Fibroblast of skin of right biceps (primary cell): ENCODE data around the gene SOX4.
"Not testable (repeated sequence)": the region's sequence is repeated elsewhere in the genome, so short reads cannot be mapped to it uniquely, and the experiment has no call there.

ENCODE experiments used
- DNase-seq: peaks from one replicate; pipeline ENCODE4 v3.0.0-alpha.2; 2013

Gene SOX4

GRCh38 chr6:21593412-21593926 lies at the start of gene SOX4:
TSS of gene SOX4 (plus strand) at chr6:21593751. CDS start at chr6:21594535, 784 bp downstream.
- peak; percentile 98 for DNase-seq

DNA sequence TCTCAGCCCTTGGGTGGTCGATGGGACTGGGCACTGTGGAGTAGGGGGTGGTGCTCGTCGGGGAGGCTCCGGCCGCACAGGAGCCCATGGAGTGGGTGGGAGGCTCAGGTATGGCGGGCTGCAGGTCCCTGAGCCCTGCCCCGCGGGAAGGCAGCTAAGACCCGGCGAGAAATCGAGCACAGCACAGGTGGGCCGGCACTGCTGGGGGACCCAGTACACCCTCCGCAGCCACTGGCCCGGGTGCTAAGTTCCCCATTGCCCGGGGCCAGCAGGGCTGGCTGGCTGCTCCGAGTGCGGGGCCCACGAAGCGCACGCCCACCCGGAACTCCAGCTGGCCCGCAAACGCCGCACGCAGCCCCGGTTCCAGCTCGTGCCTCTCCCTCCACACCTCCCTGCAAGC lies 41.3 kb upstream of the SOX4 start:
- DNase-seq = not testable (repeated sequence)

DNA sequence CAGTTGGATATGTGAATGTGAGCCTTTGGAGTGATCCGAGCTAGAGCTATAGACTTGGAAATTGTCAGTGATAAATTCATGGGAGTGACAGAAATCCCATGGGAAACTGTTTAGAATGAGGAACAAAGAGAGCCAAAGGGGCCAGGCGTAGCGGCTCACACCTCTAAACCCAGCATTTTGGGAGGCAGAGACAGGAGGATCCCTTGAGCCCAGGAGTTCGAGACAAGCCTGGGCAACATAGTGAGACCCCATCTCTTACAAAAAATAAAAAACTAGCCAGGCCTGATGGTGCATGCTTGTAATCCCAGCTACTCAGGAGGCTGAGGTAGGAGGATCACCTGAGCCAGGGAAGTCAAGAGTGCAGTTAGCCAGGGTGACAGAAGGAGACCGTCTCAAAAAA lies 39.3 kb upstream of the SOX4 start:
- no peak for DNase-seq

DNA sequence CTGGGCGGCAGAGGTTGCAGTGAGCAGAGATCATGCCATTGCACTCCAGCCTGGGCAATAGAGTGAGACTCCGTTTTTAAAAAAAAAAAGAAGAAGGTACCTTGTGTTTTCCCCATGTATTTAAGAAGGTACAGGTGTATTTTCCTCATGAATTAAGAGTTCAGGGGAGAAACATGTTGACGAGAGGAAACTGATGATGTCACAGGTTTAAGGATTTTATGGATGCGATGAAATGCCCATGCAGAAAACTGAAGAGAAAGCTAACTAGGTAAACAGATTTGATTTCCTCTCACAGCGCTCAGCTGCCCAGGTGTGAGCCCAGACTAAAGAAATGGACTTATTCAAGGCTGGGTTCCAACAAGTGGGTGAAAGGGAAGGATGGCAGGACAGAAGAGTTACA lies 38.4 kb upstream of the SOX4 start:
- DNase-seq = no peak

- no peak for DNase-seq
These were observed 37.0 kb upstream of the SOX4 start for GRCh38 chr6:21556511-21556910.

- DNase-seq = no peak
These were observed 36.4 kb upstream of the SOX4 start for GRCh38 chr6:21556968-21557721.

DNA sequence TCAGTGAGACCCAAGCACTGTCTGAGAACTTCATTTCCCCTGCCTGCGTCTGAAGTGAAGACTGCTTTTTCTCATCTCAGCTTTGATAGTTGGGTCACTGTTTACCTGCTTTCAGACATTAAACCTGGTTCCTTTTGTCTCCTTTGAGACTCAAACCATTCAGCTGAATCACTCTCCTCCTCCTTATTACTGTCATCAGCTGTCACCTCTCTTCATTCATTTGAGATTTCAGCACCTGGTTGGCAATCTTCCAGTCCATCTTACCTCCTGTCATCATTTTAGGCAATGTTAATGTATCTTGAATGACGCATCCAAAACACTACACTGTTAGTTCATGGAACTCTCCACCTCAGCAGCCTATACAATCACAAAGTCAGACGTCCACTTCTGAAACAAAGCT lies 34.3 kb upstream of the SOX4 start:
- DNase-seq = no peak

GRCh38 chr6:21560249-21560648 lies 33.3 kb upstream of the SOX4 start:
- no peak for DNase-seq

DNA sequence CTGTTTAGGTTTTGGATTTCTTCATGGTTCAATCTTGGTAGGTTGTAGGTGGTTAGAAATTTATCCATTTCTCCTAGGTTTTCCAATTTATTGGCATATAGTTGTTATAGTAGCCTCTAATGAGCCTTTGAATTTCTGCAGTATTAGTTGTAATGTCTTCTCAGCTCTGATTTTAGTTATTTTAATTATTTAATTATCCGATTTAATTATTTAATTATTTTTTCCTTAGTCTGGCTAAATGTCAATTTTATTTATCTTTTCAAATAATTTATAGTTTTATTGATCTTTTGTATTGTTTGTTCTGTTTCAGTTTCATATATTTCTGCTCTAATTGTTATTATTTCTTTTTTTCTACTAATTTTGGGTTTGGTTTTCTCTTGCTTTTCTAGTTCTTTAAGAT lies 28.1 kb upstream of the SOX4 start:
- DNase-seq = no peak

- no peak for DNase-seq
These were observed 15.0 kb upstream of the SOX4 start for GRCh38 chr6:21578523-21578922.

- peak; percentile 21 for DNase-seq
These were observed 10.9 kb upstream of the SOX4 start for GRCh38 chr6:21582651-21583050.

- no peak for DNase-seq
These were observed 7.3 kb upstream of the SOX4 start for GRCh38 chr6:21586300-21586699.

DNA sequence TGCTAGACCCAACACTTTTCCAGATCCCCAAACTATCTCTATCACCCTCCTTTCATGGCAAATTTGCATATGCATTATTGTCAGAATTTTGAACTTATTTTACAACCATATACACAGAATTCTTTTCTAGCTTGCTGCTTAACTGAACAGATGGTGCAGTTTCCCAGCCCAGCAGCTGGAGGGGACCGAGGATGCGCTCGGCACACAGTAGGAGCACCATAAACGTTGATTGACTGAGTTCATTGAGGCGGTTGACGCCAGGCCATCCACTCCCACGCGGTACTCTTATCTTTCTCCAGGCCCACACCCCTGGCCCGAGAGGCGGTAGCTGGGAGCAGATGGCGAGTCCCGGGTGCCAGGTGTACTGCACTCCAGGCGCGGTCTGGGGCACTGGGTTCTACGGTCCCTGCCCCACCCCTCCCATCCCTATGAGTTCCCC lies 6.8 kb upstream of the SOX4 start:
- DNase-seq = no peak

- peak; percentile 63 for DNase-seq
These were observed 6.2 kb upstream of the SOX4 start for GRCh38 chr6:21587179-21587960.

- DNase-seq = peak; percentile 49
These were observed 5.5 kb upstream of the SOX4 start for GRCh38 chr6:21587961-21588480.

DNA sequence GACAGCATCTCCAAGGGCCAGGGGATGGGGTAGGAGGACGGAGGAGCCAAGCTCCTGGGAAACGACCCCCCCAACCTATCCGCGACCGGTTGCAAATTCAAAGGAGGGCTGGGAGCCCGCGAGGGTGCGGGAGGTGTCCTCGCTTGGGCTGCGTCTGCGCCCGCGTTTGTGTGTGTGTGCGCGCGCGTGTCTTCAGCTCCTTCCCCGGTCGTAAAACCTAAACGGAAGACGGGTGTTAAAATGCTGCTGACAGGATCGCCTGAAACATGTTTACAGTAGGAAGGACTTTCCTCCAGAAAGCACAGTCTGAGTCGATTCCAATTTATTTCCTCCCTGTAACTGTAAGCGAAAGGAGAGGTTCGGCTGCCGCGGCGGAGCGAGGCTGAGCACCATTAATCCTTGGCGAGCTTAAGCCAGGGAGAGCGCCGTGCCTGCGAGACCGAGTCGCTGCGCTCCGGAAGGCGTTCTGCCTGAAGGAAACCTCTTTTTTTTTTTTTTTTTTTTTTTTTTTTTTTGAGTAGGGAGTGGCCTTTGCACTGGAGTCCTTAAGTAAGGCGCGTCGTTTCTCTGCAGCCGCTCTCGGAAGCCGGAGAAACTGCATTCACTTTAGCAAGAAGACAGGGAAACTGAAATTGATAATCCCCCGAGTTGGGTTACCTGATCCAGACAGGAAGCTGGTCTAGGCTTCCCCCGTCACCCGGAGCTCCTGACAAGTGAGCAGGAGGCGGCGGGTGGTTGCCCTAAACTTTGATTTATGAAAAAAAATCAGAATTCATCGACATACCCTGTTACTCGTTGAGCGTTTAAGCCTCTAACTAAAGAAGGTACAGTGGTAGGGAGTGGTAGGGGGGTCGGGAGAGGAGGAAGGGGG lies 4.8 kb upstream of the SOX4 start:
- peak; percentile 83 for DNase-seq

DNA sequence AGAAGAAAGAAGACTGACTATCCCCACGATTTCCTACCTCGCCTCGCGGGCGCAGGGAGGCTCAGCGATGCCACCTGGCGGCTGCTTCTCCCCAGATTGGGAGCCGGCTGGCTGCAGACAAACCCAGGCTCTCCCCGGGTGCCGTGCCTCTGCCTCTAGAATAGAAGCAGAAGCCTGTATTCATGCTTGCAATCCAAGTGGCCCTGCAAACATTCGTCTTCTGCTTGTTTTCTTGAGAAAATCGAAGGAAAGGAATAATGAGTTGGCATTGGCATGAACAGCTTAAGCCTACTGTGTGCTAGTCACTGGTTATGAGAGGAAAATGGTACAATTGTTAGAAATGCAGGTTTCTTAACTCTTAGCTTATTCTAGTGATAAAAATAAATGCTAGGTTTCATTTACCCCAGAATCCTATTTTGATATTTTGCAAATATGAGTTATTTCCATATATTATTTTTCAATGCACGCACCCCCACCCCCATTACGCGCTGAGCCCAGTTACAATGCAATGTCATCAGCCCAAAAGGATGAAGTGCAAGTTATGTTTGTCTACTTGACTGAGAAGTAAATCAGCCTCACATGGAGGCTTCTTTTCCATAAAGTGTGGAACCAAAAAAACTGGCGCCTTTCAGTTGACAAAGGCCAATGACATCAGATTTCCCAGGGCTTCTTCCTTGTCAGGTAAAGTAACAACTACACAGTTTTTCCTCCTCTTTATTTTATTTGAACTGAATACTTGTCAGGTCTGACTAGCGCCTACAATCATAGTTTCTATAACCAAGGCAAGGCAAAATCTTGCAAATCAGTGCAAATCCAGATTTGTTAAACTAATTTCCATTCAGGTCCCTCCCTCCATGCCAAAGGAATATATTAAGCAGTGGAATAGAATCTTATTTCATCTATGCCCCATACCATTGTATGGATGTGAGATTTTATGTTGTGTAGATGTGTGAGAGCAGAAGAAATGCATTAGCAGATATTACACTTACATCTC lies 3.9 kb upstream of the SOX4 start:
- DNase-seq = peak; percentile 78

- DNase-seq = no peak
These were observed 3.2 kb upstream of the SOX4 start for GRCh38 chr6:21590346-21590745.

DNA sequence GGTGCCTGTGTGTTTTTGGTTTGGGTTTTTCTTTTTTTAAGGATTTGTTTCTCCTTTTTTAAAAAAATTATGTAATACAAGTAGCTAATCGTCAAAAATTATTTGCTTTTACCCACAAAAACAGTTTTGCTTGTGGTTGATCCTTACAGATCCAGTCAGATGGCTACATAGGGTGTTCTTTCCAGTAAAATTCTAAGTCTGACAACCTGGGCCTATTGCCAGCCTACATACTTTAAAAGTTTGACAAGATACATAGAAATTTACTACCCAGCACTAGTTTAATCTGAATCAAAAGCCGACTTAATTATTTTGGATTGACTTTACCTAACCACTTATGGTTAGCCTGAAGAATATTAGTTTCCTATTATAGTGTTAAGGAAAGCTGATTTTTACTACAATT lies 2.1 kb upstream of the SOX4 start:
- DNase-seq = peak; percentile 21

- DNase-seq = no peak
These were observed 598 bp upstream of the SOX4 start for GRCh38 chr6:21592953-21593352.

GRCh38 chr6:21593927-21594415 lies 420 bp downstream of the SOX4 start:
- peak; percentile 77 for DNase-seq
